ENCODE data around the gene TIRAP.

The TIRAP gene

GRCh38 chr11:126327281-126328000 lies 44.5 kb downstream of the TIRAP start:
- no peak for DNase-seq

GRCh38 chr11:126328001-126328390 lies 45.1 kb downstream of the TIRAP start:
- no peak for DNase-seq

- DNase-seq: no peak
Measured at GRCh38 chr11:126328444-126328843, 45.6 kb downstream of the TIRAP start.

DNA sequence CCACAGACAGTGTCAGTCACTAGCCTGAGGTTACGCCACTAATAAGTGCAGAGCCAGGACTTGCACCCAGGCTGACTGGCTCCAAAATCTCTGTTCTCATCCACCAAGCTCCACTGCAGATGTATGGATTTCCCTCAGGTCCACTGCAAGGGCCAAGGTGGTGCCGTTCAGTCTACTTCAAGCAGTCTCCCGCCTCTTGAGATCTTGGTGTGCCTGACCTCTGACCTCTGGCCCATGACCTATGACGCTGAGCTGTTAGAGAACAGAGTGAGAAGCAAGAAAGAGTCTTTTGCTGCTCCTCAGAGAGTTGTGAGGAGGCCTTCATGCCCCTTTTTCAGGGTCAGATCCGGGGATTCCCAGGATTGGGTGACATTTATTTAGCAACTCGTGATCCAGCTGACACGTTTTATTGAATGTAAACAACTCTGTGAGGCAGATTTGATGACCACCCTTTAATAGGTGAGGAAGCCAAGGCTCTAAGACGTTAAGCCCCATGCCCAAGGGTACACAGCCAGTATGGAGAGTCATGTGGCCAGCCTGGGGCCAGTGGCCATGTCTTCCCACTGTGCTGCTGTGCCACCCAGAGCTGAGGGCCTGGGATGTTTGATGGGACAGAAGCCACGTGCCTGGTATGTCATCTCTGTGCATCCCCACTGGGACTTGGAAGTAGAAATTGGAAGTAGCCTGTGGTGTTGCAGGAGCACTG lies 46.2 kb downstream of the TIRAP start:
- DNase-seq: no peak

DNA sequence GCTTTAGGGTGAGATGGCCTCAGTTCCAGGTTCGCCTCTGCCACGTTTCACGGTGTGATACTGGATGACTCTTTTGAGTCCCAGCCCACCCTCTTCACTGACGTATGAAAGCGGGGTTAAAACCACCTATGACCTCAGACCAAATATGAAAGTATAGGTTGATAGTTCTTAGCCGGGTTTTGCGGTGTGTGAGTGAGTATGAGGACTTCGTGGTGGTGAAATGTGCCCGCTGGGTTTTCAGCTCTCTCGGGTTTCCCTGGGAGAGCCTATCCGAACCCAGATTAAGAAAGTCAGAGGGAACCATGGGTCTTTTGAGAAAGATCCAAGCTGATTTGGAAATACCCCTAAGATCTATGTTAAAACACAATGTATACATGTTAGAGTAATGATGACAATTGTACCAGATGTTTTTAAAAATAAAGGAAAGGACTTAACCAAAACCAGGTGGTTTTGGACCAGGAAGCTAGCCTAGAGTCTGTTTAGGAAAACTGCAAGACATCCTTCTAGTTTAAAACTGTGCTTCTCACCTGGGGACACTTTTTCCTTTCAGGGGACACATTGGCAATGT lies 46.8 kb downstream of the TIRAP start:
- no peak for DNase-seq

GRCh38 chr11:126331286-126331685 lies 48.4 kb downstream of the TIRAP start:
- DNase-seq: no peak

DNA sequence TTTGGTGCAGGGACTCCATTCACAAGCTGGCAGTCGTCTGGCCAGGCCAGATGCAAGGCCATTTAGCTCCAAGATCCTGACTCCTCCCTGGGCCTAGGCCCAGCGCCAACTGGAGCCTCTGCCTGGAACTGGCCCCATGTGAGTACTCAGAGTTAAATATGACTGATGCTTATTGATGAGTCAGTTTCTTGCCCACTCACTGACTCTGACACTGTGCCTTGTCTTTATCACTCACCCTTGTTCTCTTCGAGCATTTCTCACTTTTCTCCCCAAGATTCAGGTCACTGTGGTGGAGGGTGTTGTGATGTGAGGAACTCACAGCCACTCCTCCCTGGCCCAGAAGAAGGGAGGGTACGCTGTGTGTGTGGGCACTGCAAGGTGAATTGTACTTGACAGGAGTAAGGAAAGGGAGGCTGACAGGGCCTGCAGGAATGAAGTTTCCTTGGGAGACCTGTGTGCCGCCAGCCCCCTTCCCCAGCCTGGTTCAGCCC lies 49.4 kb downstream of the TIRAP start:
- no peak for DNase-seq

DNA sequence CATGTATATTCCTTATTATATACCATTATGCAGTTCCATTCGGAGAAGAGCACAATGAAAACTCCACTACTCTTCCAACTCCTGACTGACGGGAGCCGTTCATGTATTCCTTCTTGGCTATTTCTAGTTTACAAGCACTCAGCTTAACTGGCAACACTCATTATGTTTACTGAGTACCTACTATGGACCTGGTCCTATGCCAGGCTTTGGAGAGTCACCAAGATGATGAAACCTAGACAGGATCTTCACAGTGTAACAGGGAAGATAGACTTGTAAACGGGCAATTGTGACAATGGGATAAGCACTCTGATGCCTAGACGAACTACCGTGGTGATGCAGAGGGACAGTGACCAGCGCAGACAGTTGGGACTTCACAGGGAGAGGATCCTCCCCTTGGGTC lies 50.2 kb downstream of the TIRAP start:
- DNase-seq: no peak

- no peak for DNase-seq
Measured at GRCh38 chr11:126334659-126335462, 52.0 kb downstream of the TIRAP start.

DNA sequence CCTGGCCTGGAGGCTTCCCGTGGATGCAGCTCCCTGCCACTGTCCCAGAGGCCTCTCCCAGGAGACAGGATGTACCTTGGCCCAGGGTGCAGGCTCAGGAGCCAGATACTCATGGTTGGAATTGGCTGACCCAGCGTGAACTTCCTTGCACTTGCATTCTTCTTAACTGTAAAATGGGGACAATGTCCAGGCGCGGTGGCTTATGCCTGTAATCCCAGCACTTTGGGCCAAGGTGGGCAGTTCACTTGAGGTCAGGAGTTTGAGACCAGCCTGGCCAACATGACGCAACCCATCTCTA lies 52.5 kb downstream of the TIRAP start:
- no peak for DNase-seq

DNA sequence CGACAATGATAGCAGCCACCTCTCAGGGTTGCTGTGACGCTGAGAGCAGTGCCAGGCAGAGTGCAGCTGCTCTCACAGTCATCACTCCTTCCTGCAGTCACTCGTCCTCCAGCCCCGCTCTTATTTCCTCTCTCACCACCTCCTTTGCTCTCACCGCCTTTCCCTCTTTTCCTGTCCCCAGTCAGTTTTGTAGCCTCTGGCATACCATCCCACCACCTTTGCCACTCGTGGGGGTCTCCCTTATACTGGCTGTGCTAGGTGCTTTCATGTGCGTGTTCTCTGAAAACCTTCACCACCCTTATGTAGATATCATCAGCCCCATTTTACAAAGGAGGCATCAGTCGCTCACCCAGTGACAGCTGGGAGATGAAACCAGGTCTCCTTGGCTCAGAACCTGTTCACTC lies 53.2 kb downstream of the TIRAP start:
- peak; percentile 44 for DNase-seq

DNA sequence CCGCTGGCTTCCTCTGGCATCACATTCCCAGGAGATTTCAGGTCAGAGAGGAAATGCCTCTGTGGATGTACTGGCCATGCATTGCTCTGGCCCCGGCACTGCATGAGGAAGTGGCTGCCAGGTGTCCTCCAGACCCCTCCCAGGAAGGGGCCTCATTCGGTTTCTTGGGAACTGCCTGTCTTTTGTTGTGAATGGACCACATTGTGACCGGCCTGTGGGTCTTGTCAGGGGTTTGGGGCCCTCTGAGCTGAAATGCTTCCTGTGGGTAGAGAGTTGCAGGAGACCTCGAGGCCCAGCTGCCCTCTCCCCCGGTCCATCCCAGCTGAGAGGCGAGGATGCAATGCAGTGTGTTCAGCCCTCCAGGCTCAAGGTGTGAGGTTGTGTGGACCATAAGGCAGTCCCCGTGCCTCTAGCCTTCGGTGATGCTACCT lies 53.8 kb downstream of the TIRAP start:
- peak; percentile 50 for DNase-seq

DNA sequence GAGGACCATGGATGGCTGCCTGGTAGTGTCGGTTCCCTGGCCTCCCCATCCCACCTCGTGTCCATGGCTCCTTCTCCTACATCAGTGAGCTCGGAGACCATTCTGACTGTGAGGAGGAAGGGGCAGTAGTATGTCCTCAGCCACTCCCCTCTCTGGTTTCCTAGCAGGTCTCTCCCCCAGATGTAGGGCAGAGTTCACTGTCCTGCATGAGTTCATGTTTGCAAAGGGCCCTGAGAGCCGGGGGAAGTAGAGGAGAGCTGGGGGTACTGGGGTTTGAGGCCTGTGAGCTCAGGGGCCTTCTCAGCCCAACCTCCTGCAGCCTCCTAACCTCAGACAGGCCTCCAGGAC lies 54.2 kb downstream of the TIRAP start:
- DNase-seq: no peak

DNA sequence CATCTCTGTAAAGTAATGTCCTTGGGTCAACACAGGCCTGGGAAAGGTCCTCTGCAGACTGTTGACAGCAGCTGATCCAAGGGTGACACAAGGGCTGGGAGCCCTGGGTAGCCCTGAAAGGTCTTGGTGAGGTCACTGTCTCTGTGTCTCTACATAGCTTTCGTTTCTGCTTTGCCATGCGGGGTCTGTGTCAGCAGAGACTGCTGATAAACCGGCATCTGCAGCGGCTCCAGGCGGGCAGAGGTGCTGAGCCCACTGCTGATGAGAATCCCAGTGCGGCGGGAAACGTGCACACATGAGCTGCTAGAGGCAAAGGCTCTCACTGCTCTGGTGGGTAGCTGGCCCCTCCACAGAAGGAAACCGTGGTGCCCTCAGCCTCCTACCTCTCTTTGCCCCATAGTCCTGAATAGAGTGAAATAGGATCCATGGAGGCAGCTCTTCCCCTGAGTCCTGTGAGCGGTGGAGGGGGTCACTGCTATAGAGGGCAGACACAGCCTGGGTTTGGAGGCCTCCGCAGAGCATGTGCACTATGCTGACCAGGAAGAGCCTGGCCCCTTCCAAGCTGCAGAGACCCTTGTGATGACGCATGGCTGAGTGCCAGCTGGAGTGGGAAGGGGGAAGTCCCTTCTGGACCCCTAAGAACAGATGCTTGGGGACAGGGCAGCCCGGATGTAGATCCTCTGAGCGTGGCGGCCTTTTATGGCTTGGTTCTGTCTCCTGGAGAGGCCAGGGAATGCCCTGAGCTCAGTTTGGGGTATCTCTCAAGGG lies 54.8 kb downstream of the TIRAP start:
- DNase-seq: no peak

- DNase-seq: no peak
Measured at GRCh38 chr11:126338346-126339055, 55.6 kb downstream of the TIRAP start.

DNA sequence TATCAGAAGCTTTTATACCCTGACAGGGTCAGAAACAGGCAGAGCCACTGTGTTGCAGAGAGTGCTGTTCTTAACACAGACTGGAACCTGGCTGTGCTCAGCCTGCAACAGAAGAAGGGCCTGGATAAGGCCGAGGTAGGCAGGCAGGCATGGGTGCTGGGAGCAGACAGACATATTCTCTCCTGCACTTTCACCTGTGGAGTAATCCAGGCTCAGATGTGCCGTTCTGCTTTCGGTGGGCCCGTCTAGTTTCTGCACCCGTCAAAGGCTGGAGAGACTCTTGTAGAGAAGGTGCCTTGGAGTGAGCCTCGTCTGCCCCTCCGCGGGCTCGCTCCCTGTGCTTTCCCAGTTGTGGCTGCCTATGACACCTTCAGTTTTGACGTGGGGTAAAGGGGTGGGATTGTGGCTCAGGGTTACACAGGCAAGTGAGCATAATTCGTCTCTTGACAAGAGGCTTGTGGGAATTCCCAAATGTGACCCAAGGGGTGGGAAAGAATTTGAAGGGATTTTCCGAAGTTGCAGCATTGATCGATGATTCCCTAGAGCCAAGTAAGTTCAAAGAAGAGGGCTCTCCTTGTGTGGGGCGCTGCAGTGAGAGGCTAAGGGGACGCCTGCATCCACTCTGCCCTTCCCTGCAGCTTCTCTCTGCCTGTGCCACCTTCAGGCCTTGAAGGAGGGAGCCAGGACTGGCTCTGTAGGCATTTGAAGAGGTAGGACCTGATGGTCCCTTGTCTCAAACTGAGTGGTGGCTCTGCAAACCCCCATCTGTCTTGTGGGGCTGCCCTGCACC lies 56.4 kb downstream of the TIRAP start:
- no peak for DNase-seq

GRCh38 chr11:126339863-126340434 lies 57.1 kb downstream of the TIRAP start:
- DNase-seq: no peak

DNA sequence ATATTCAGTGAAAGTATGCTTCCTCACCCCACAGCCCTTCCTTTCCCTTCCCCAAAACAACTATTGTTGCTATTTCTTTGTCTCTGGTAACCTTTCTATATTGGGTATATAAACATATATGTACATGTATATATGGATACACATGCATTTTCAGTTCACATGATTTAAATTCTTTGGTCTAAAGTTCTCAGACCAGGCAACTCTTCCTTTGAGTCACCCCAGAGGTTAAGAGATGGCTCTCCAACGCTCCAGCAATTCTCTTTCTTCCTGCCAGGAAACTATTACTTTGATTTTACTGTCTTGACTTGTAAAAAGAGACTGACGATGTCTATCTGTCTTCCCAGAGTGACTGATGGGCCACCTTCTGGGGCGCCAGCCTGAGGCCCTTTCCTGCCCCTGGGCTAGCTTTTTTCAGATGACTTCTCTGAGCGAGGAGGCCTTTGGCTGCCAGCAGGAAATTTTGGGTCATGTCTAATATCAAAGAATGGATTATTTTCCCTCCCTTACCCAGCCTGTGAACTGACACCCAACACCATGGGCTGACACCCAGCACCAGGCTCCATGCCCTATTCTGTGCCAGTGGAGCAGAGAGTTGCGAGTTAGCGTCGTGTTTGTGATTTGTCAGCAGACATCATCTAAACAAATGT lies 58.2 kb downstream of the TIRAP start:
- no peak for DNase-seq

GRCh38 chr11:126341760-126342161 lies 58.9 kb downstream of the TIRAP start:
- peak; percentile 77 for DNase-seq

DNA sequence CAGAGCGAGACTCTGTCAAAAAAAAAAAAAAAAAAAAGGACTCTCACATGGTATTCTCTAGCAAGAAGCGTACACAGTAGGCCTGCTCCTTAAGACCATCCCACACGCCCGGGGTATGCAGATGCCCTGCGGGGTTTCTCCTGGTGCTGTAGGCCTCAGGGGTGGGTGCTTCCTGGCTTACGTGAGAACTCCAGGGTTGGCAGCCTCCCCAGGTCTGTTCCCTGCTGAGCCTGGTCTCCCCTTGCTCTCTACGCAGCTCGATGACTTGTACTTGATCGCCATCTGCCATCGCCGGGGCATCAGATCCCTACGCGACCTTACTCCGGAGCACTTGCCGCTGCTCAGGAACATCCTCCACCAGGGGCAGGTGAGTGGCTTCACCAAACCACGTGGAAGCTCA lies 60.2 kb downstream of the TIRAP start:
- no peak for DNase-seq
